ENCODE data around the gene SEMA3B.

GRCh38 chr3:50319894-50320625 lies 51.1 kb downstream of the SEMA3B start:
- TF ChIP-seq CTCF (IDR thresholded peaks at IDR 0.05) = no peak
- no peak for TF ChIP-seq POLR2A (IDR thresholded peaks at IDR 0.05)
